Suppressor macrophage treated with lipopolysaccharide for 1 hour (primary cell): ENCODE results near the gene FERMT1.
"Not testable (repeated sequence)": the region's sequence is repeated elsewhere in the genome, so short reads cannot be mapped to it uniquely, and the experiment has no call there.

Experiments
- DNase-seq, 3 donors: peaks; one replicate each; pipeline ENCODE4 v3.0.0-alpha.2; 2020 to 2022

FERMT1 gene

DNA sequence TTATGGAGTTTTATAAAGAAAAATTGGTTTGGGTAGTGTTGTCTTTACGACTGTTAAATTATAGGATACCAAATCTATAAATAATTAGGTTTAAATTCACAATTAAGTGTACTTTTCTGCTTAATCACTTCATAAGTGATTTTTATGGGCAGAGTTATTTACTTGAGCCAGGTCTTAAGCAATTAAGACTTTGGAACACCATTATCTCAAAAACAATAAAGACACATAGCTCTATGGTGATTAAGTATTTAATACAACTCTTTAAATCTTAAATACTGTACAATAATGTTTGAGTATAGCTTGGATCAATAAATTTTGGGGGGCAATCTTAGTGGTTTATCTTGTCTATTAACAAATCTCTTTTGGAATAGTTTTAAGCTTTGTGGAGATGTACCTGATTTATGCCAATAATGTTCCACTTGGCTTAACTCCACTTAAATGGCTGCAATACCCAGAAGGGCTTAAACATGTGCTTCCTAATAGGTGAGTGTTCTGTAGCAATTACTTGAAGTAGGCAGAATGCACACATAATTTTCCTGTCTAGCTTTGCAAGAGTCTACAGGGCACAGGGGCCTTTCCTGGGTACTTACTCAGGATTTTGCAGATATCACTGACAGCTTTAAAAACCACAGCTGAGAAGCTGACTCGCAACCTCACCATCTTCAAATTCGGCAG, 7.5 kb downstream of the FERMT1 start:
- DNase-seq: no peak

DNA sequence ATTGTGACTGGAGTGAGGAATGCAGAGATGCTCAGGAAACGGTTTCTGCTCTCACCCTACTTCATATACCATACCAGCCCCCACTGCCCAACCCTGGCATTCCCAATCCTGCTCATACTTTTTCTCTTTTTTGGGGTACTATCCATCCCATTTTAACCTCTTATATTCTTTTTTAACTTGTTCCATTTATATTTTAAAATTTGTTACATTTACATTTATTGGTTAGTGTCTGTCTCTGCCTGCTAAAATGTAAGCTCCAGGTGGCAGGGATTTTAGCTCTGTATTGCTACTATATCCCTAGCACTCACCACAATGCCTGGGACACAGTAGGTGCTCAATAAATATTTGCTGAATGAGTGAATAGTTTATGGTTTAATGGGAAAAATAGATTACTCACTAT, 8.1 kb downstream of the FERMT1 start:
- no peak for DNase-seq

DNA sequence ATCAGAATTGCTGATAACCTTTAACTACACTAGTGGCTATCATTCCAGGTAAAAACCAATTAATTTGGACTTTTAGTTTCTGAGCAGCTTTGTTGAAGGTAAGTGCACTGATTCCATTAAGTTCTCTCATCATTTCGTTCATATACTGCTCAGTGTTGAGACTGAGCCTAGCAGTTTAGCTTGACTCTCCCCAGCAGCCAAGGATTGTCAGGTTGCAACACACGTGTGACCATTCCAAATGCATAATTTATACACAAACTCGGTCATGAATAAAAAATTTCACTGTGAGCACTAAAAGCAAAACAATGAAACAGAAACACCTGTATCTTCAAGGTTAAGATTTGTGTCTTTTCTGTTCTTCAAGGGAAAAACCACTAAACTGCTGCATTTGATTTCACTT, 8.9 kb downstream of the FERMT1 start:
- DNase-seq: no peak

DNA sequence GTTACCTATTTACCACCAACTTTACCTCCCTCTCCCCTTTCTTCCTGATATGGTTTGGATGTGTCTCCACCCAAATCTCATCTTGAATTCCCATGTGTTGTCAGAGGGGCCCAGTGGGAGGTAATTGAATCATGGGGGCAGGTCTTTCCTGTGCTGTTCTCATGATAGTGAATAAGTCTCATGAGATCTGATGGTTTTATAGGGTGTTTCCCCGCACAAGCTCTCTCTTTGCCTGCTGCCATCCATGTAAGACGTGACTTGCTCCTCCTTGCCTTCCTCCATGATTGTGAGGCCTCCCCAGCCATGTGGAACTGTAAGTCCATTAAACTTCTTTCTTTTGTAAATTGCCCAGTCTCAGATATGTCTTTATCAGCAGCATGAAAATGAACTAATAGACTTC, 9.9 kb downstream of the FERMT1 start:
- DNase-seq: not testable (repeated sequence)

DNA sequence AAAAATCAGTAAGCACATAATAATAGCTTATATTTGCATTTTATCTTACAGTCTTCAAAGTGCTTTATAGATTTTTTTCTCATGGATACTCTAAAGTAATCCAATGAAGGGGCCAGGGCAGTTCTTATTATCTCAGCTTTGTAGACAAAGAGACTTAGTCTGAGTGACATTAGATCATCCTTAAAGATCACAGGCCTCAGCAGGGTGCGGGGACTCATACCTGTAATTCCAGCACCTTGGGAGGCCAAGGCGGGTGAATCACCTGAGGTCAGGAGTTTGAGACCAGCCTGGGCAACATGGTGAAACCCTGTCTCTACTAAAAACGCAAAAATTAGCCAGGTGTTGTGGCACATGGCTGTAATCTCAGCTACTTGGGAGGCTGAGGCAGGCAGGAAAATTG, 14.5 kb downstream of the FERMT1 start:
- no peak for DNase-seq

DNA sequence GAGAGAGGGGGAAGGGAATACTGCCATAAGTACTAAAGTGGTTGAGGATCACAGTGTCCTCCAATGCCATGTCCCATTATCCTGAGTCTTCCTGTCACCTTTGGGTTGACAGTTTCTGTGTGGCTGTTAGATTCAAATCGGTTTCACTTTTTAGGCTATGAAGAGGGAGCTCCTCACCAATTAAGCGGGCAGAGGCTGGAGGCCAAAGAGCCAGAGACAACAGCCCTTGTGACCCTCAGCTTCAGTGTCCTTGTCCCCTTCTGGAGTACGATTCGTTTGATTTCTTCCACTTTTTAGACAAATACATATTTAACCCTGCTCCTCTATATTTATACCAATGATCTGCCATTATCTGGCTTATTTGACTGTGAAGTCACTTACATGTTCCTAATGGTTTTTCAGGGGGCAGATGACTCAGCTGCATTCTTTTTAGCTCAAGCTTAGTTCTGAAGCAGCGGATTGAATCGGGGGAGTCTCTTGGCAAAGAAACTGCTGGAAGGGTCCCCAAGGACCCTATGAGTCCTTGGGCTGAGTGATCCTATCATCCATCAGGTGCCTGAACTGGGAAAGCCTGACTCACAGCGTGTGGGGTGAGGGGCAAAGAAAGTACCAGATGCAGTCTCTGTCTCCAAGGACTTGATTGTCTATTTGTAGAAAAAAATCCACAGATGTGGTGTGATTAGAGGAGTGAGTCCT, 18.2 kb downstream of the FERMT1 start:
- DNase-seq: no peak

DNA sequence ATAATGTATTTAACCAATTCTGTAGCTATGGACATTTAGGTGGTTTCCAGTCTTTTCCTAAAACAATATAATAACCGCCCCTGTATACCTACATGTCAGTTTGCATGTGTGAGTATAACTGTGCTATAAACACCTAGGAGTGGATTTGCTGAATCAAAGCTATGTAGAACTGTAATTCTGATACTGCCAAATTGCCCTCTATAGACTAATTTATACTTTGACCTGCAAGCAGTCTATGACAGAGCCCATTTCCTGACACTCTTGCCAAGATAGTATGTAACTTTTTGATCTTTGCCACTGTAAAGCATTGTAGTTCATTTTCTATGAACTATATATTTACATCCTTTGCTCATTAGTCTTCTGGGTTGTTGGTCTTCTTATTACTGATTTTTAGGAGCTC, 19.5 kb downstream of the FERMT1 start:
- no peak for DNase-seq

DNA sequence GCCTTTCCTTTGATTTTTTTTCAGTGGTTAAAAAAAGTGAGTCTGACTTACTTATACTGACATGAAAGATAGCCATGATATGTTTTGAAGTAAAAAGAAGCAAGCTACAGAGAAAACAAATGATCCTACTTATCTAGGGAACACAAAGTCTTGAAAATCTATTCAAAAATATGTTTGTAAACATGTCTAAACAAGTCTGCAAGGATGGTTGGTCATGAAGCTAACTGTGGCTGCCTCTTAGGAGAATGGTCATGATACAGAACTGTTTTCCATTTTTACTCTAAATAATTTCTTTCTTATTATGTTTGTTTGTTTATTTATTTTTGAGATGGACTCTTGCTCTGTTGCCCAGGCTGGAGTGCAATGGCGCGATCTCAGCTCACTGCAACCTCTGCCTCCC, 21.5 kb downstream of the FERMT1 start:
- no peak for DNase-seq

DNA sequence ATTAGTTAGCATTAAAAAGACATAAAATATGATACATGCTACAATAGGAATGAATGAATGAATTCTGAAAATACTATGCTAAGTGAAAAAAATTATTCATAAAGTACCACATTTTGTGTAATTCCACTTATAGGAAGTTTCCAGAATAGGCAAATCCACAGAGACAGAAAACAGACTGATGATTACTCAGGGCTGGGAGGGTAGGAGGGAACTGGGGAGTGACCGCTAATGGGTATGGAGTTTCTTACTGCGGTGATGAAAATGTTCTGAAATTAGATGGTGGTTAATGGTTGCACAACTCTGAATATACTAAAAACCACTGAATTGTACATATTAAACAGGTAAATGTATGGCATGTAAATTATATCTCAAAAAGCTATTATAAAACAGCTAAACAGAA, 22.6 kb downstream of the FERMT1 start:
- DNase-seq: peak; percentile 60 to 82 (median 72)

DNA sequence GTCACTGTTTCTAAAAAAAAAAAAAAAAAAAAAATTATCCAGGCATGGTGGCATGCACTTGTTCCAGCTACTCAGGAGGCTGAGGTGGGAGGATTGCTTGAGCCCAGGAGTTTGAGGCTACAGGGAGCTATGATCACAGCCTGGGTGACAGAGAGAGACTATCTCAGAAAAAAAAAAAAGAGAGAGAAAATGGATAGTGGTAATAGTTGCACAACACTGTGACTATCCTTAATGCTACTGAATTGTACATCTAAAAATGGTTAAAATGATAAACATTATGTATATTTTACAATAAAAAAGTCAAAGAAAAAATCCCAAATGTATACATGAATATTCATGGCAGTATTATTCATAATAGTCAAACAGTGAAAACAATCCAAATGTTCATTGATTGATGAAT, 23.0 kb downstream of the FERMT1 start:
- DNase-seq: no peak

DNA sequence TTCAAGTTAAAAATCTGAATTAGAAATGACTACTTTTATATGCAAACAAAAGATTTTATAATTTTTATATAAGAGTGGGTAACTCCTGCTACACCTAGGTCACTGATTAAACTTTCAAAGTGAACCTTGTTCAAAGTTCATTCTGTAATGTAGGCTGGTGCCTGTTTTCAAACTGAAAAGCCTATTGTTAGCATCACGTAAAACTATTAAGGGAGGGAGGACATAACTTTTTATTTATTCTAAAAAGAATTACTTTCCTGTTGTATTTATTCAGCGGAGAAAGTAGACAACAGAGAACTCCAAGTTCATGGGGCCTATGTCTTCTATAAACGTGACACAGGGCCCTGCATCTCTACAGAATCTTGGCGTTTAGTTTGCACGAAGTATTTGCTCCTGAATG, 27.4 kb downstream of the FERMT1 start:
- DNase-seq: no peak

DNA sequence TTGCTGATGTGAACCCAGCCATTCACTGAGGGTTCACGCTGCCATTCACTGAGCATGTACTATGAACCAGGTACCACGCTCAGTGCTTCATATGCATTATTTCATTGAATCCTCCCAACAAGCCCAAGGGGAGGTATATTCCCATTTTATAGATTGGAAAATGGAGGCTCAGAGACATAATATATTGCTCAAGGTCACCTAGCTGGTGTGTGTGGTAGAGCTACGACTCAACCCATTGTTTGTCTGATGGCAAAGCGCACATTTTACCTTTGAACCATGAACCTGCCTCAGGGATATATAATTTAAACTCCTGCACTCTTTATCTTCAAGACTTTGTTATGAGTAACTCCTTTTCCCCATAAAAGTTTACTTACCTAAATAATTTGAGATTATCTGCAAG, 28.3 kb downstream of the FERMT1 start:
- DNase-seq: no peak

DNA sequence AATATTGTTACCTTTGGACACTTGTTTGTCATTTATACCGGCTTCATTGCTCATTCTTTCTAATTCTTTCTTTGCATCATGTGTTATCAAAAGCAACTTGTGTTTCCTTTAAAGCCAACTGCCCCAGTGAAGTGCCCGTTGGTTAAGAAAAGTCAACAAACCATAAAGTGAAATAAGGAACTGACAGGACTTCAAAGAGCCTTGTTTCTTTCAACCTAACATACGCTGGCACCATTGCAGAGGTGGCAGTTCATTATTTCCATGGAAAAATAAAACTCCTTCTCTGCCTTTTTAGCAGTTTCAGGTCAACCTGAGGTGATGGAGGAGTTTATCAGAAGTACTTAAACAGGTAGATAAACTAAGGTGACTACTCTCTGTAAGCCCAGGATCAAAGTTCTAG, 28.8 kb downstream of the FERMT1 start:
- no peak for DNase-seq

DNA sequence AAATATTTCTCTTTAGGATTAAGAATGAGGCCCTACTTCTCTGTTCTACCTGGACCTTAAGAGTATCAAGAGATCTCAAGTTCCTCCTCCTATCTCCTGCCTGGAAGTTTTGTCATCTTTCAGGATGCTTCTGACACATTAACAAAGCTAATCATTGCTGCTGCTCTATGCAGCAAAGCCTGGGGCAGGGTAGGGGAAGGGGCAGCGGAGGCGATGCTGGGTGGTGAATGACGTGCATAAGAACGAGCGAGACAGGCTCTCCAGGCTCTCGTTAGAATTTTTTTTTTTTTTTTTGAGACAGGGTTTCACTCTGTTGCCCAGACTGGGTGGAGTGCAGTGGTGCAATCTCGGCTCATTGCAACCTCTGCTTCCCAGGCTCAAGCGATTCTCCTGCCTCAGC, 31.2 kb downstream of the FERMT1 start:
- DNase-seq: no peak

DNA sequence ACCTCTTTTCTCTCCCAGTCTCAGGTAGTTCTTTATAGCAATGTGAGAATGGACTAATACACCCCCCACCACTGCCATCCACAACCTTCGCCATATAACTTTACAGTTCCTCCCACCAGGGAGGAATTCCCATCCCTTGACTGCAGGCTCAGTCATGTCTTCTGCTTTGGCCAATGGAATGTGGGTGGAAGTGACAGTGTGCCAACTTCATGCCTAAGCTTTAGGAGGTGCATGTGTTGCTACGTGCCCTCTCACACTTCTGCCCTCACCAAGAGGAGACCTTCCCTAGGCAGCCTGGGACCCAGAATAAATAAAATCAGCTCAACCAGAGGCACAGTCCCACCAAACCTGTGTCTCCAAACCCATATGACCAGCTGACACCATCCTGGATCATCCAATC, 36.0 kb downstream of the FERMT1 start:
- DNase-seq: no peak

DNA sequence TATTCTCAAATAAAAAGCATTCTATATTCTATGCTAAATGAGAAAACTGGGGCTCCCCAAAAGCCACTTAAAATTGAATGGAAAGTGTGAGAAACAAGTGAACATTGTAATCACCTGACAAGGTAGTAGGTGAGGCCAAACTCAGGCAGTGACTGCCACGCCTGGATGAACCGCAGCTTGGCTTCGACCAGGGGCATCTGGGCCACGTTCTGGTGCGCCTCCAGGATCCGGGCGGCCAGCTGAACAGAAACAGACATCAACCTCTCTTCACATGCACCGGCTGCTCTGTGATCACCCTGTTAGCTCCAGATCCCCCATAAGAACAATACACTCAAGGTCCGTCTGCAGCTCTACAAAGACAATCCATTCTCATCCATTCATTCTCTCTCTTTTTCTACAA, 38.9 kb downstream of the FERMT1 start:
- no peak for DNase-seq

DNA sequence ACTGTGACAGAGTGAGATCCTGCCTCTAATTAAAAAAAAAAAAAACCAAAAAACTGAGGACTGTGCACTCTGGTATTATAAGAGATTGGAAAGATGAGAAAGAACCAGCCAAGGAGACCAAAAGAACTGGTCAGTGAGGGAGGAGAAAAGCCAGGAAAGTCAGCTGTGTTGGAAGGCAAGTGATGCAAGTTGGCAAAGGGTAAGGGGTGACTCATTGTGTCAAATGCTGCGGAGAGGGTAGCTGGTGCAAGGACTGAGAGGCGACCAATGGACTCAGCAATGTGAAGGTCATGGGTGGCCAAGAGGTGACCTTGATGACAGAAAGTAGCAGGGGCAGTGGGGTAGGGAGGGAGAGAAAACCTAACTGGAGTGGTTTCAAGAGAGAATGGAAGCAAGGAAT, 41.6 kb downstream of the FERMT1 start:
- peak in 2 of 3 donors; percentile 7 to 31 for DNase-seq

DNA sequence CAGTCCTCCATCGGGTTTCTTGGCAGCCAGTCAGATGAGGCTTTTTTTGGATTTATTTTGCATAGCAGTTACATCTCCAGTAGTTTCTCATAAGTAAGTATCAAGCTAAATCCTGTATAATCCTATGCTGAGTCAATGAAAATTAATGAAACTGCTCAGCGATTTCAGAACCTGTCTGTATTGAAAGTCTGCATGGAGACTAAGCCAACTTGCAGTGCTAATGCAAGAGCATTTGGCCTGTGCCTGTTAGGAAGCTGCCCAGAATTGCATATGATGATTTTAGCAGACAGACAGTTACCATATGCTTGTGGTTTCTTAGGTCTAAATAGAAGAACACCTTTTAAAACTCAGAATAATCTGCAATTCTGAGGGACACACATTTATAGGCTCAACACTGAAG, 43.8 kb downstream of the FERMT1 start:
- DNase-seq: no peak

DNA sequence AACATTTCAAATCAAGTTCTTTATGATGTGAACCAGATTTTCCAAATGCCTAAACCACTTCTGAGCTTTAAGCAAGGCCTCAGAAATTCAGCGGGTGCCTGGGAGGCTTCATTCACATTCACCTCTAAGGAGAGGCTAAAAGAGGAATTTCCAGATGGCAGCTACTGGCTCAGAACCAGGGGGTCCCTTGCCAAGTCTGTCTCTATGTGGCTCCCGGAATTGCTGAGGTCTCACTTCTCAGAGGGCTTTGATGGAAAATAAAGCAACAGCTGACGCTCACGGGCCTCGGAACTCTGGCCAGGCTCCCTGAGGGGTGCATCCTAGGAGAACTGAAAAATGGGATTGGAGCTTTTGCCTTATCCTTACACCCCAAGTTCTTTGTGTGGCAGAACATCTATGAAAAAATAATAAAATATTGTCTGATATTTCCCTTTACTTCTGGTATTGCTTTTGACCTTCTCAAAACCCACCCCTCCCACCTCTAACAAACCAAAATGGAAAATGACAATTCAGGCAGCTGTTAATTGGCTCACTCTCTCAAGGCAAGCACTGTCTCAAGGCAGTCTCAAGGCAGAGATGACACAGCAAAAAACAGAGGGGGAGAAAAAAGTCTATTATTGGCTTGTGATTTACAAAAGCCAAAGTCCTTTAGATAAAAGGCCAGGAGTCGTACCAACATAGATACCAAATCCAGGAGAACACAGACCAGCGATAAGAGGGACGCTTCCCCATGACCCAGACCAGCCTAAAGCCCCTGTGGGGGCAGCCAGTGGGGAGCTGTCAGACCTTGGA, 47.2 kb downstream of the FERMT1 start:
- DNase-seq: no peak

DNA sequence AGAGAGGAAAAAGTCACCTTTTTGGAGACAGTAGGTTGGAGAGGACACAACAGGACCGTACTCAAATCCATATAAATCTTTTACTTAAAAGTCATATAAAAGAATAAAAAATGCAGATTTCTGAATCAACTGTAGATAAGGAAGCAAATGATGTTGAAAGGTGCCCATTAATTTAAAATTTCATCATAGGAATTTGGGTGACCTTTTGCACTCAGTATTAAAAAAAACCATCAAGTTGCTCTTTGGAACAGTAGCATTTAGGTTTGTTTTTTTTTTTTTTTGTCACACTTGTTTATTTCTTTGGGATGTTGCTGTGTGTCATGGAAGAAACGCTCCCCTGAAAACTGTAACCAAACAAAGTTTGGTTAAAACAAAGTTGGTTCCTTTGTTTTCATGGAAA, 48.0 kb downstream of the FERMT1 start:
- no peak for DNase-seq

DNA sequence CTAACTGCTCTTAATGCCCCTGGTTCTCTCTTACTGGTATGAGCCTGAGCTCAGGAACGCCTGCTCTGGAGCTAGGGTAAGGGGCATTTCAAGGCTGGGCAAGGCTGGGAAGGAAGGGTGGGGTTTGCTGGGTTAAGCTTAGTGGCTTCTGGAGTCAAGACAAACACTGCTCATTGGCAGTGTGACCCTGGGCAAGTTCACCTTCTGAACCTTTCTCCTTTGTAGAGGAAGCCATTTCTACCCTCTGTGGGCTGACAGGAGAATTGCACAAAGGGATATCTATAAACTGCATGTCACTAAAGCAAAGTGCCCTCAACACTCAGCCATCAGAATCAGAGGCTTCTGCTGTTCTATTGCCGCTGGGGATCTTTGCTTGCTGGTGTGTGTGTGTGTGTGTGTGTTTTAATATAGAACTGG, 48.7 kb downstream of the FERMT1 start:
- DNase-seq: no peak

DNA sequence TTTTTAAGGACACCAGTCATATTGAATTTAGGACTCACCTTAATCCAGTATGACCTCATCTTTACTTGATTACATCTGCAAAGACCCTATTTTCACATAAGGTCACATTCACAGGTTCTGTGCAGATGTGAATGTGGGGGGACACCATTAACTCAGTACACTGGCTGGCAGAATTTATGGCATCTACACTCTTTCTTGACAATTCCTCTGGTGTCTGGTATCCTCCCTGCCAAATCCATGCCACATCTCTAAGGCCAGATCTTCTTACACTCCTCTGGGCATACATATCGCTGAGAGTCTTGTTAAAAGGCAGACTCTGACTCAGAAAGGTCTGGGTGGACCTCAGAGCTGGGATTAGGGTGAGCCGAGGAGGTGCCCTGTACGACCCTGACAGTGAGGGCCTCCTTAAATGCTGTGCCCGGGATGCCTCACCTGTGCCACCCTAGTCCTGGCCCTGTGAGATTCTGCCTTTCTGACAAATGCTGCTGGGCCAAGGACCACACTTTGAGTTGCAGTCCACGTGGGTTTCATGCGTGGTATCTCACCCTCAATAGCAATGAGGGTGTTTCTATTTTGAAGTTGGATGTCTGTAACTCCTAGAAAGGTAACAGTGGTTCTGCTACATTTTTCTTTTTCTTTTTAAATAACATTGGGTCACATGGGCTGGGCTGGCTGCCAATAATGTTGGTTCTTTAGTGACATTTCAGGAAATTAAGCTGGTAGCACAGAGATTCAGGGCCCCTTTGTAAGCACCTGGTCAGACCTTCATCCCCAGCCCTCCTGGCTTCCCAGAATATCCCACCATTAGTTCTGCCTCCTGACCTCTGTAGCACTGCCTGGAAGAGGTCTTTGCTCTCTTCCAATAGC, 51.8 kb downstream of the FERMT1 start:
- no peak for DNase-seq

DNA sequence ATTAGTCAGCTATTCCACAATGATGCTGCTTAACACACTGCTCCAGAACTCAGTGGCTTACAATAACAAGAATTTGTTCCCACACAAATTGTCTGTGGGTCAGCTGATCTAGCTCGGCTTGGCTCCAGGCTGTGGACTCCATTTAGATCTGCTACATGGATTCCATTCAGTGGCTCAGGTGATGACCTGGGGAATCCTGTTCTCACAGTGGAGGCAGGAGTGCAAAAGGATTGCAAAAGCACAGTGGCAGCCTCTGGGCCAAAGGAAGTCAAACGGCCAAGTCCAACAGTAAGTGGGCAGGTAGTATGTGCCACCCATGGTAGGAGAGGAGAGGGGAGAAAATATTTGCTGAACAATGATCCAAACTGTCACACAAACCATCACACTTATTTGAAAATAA, 53.2 kb downstream of the FERMT1 start:
- no peak for DNase-seq
